Common myeloid progenitor, CD34-positive (primary cell): ENCODE results near the gene GNA14.

ENCODE experiments used
- CTCF ChIA-PET: fragments of 350-600 bp; sonication (Branson Sonifier 250); formaldehyde crosslinking; loops from one replicate; lab custom pipeline; 2021; ENCODE audit warnings: antibody characterized with exemption; lab: Charles Lee
- POLR2A ChIA-PET: fragments of 350-600 bp; sonication (Branson Sonifier 250); formaldehyde crosslinking; loops from one replicate; lab custom pipeline; 2021; ENCODE audit warnings: antibody characterized with exemption; lab: Charles Lee
- DNase-seq, 3 donors: peaks; one replicate each; pipeline versions ENCODE4 v3.0.0 to v3.0.0-alpha.2; 2013
- H3K27ac ChIP-seq, 2 experiments: 1 replicate in 1 of 2; 2 replicates in 1 of 2; pipeline ENCODE4 v1.7.0; 2013; ENCODE audit warnings: inconsistent platforms in 2 of 2, low read length in 2 of 2, mild to moderate bottlenecking in 2 of 2, low read depth in 1 of 2, moderate library complexity in 1 of 2; ENCODE audit not compliant: severe bottlenecking in 2 of 2, insufficient read depth in 1 of 2, poor library complexity in 1 of 2
- H3K27me3 ChIP-seq, 5 experiments: replicated peaks in 2 of 5; 1 replicate in 3 of 5; 2 replicates in 2 of 5; pipeline versions ENCODE4 v1.6.1 to v1.7.0; 2013; ENCODE audit warnings: low read length in 4 of 5, mild to moderate bottlenecking in 2 of 5, moderate library complexity in 2 of 5, inconsistent platforms in 1 of 5; ENCODE audit not compliant: insufficient read depth in 5 of 5, control insufficient read depth in 4 of 5
- H3K36me3 ChIP-seq, 4 experiments: 1 replicate in 2 of 4; 2 replicates in 2 of 4; pipeline versions ENCODE4 v1.6.1 to v1.7.0; 2013; ENCODE audit warnings: low read length in 3 of 4, control low read depth in 1 of 4, mild to moderate bottlenecking in 1 of 4; ENCODE audit not compliant: control insufficient read depth in 4 of 4, insufficient read depth in 4 of 4
- H3K4me1 ChIP-seq, 4 experiments: 1 replicate in 3 of 4; 2 replicates in 1 of 4; pipeline versions ENCODE4 v1.6.1 to v1.7.1; 2013; ENCODE audit warnings: low read length in 3 of 4, mild to moderate bottlenecking in 3 of 4, control low read depth in 1 of 4, inconsistent platforms in 1 of 4, moderate library complexity in 1 of 4; ENCODE audit not compliant: control insufficient read depth in 4 of 4, insufficient read depth in 4 of 4; ENCODE audit errors: control extremely low read depth in 1 of 4
- H3K4me3 ChIP-seq, 7 experiments: 1 replicate in 4 of 7; 2 replicates in 3 of 7; pipeline versions ENCODE4 v1.5.1 to v1.7.0; 2013; ENCODE audit warnings: mild to moderate bottlenecking in 7 of 7, low read length in 6 of 7, moderate library complexity in 6 of 7, inconsistent platforms in 2 of 7, low read depth in 2 of 7, control low read depth in 1 of 7; ENCODE audit not compliant: insufficient read depth in 4 of 7, control insufficient read depth in 1 of 7; ENCODE audit errors: extremely low read depth in 1 of 7
- H3K9me3 ChIP-seq, 5 experiments: 1 replicate in 4 of 5; 2 replicates in 1 of 5; pipeline versions ENCODE4 v1.6.1 to v1.7.1; 2013; ENCODE audit warnings: low read length in 4 of 5, mild to moderate bottlenecking in 2 of 5, inconsistent platforms in 1 of 5, low read depth in 1 of 5, moderate library complexity in 1 of 5; ENCODE audit not compliant: control insufficient read depth in 4 of 5, insufficient read depth in 2 of 5; ENCODE audit errors: control extremely low read depth in 1 of 5
- WGBS: methylation state at CpG from one replicate; pipeline ENCODE4 v1.1.5; 2013; ENCODE audit not compliant: insufficient coverage; 5-methylcytosine and 5-hydroxymethylcytosine counted together

Gene GNA14

DNA sequence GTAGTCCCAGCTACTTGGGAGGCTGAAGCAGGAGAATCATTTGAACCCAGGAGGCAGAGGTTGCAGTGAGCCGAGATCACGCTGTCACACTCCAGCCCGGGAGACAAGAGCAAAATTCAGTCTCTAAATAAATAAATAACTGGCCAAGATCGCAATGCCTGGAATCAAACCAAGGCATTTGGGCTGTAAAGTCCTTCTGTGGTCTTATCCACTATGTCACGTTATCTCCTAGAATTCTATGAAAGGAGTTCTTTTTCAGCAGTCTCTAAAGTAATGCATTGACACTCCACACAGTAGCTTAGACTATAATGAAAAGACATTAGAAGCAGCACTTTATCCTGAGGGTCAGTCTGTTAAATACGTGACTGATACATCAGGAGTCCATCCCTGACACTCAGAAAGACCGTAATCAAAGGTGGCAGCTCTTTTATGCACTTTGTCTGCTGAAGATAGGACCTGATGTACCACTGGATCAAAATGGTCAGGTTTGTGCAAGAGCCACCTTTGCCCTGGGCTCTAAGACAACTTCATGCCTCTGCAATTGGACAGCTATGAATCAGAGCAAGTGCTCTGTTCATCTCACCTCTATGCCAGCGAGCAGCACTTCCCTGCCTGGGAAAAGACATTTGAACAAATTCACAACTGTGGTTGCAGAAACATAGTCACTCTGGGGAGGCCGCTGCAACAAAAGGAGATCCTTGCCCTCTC is 31.7 kb upstream of the GNA14 start:
- POLR2A ChIA-PET, result no interaction called here

DNA sequence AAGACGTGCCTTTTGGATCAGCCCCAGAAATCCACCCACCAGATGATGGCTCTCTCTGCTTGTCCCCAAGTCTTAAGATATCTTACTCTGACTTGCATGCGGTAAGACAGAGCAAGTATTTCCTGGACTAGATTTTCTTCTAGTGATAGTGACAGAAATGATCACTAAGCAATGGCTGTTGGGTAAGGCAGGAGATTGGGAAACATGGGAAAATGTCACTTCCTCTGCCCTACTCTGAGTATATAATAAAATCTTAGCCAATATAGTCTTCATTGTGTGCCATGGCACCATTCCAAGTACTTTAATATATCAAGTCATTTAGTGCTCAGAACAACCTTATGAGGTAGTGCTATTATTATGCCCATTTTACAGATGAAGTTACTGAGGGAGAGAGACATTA is 31.0 kb upstream of the GNA14 start:
- DNase-seq, result peak in 1 of 3 donors; percentile 9
- WGBS, result 90% methylated on average over 1 of the region's 2 CpGs
- no peaks in the 10 kb centered on the region for H3K27me3 ChIP-seq
- no peaks in the 10 kb centered on the region for H3K4me1 ChIP-seq
- H3K4me3 ChIP-seq, result no peak overlapping the region
- H3K9me3 ChIP-seq, result no peaks in the 10 kb centered on the region
- POLR2A ChIA-PET, result no interaction called here
- H3K27ac ChIP-seq, result no peak overlapping the region
- CTCF ChIA-PET, result no interaction called here
- no peaks in the 10 kb centered on the region for H3K36me3 ChIP-seq

More for the DNA sequence above, 31.7 kb upstream of the GNA14 start:
- Histone ChIP-seq H3K4me1 (no peaks in the 10 kb centered on the region), H3K4me3 (no peak overlapping the region), H3K27ac (no peak overlapping the region), H3K9me3 (no peaks in the 10 kb centered on the region), H3K27me3 (no peaks in the 10 kb centered on the region), H3K36me3 (no peaks in the 10 kb centered on the region)
- DNase-seq, result no peak
- over 99% methylated on average over 9 of the region's 9 CpGs for WGBS
- CTCF ChIA-PET, result no interaction called here

DNA sequence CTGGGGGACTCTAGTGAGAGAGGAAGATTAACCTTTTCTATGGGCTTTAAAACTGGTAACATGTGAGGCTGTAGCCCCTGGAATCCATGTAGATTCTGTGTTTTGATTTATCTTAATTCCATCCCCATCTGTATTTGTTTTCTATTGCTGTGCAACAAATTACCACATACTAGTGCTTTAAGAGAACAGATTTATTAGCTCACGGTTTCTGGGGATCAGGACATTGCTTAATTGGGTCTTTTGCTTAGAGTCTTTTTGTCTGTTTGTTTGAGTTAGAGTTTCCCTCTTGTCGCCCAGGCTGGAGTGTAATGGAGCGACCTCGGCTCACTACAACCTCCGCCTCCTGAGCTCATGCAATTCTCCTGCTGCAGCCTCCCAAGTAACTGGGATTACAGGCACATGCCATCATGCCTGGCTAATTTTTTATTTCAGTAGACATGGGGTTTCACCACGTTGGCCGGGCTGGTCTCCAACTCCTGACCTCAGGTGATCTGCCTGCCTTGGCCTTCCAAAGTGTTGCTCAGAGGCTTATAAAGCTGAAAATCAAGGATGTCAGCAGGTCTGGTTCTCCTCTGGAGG is 29.9 kb upstream of the GNA14 start:
- CTCF ChIA-PET, result no interaction called here
- Histone ChIP-seq H3K27me3 (no peaks in the 10 kb centered on the region), H3K9me3 (no peaks in the 10 kb centered on the region), H3K4me3 (no peak overlapping the region), H3K4me1 (no peaks in the 10 kb centered on the region), H3K36me3 (no peaks in the 10 kb centered on the region), H3K27ac (no peak overlapping the region)
- POLR2A ChIA-PET, result no interaction called here
- WGBS, result 96% methylated on average over 6 of the region's 7 CpGs
- no peak for DNase-seq

DNA sequence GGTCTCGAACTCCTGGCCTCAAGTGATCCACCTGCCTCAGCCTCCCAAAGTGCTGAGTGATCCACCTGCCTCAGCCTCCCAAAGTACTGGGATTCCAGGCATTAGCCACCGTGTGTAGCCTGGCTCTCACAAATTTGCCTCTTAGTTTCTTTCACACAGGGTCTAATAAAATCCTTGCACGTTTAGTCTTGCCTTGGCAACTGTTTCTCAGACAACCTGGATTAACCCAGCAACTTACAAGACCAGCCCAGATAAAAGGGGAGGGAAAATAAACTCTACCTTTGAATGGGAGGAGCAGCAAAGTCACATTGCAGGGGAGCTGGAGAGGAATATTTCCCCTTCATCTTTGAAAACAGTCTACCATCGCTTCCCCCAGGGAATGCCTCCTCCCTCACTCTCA is 29.3 kb upstream of the GNA14 start:
- no peak overlapping the region for H3K27ac ChIP-seq
- ChIA-PET POLR2A (no interaction called here), CTCF (no interaction called here)
- no peaks in the 10 kb centered on the region for H3K9me3 ChIP-seq
- H3K4me3 ChIP-seq, result no peak overlapping the region
- DNase-seq, result no peak
- H3K36me3 ChIP-seq, result no peaks in the 10 kb centered on the region
- no peaks in the 10 kb centered on the region for H3K27me3 ChIP-seq
- 97% methylated on average over 4 of the region's 4 CpGs for WGBS
- H3K4me1 ChIP-seq, result no peaks in the 10 kb centered on the region

DNA sequence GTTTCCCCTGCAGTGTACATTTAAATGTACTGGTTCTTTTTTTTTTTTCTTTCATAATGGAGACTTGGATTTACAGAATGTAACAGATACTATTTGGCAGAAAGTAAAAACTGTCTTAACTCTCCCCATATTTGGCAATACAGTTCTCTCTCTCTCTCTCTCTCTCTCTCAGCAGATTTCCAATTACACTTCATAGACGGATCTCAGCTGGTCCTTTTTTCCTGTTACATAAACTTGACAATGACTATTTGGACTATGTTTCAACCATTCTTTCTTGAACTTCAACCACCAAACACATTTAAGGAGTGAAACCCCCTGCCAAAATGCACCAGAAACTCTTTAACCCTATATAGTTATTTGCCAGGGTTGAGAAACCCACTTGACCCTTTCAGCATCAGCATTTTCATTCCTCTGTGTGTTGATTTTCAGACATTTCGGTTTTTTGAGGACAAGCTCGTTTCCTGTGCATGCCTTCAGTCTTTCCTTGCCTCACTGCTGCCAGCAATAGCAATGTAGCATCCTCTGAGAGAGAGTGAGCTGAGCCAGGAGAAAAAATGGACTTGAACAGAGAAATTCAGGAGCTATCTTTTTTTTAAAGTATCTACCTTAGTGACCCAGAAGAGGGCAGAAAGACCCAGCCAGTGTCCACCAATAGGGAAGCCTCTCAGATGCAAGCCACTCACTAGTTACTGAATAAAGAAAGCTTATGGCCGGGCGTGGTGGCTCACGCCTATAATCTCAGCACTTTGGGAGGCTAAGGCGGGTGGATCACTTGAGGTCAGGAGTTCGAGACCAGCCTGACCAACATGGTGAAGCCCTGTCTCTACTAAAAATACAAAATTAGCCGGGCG is 26.0 kb upstream of the GNA14 start:
- Histone ChIP-seq H3K36me3 (no peaks in the 10 kb centered on the region), H3K4me1 (no peaks in the 10 kb centered on the region), H3K27ac (no peak overlapping the region), H3K27me3 (no peaks in the 10 kb centered on the region), H3K4me3 (no peak overlapping the region), H3K9me3 (no peaks in the 10 kb centered on the region)
- 85% methylated on average over 6 of the region's 10 CpGs for WGBS
- peak in 2 of 3 donors; percentile 27 to 31 for DNase-seq
- ChIA-PET POLR2A (no interaction called here), CTCF (interaction anchor here (0.9 to 1.6 kb wide), 2 partner anchors 22 to 74 kb away, joined by 3 to 4 read pairs; no protein-coding TSS in a partner anchor)

DNA sequence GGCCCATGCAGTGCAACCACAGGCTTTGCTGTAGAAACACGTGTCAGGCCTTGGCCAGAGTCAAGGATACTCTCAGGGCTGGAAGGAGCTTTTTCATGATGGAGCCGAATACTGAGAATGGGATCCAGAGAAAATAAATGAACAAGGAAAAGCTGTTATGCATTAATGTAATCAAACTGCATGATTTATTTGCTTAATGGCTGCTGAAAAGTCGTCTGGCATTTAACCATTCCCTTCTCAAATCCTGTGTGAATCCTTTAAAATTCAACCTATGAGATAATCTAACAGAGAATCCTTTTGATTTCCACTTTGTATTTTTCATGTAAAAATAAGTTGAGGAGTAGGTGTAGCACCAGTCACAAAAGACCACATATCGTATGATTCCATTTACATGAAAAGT is 24.1 kb upstream of the GNA14 start:
- Histone ChIP-seq H3K9me3 (no peaks in the 10 kb centered on the region), H3K4me1 (no peaks in the 10 kb centered on the region), H3K4me3 (no peak overlapping the region), H3K27ac (no peak overlapping the region), H3K36me3 (no peaks in the 10 kb centered on the region), H3K27me3 (no peaks in the 10 kb centered on the region)
- WGBS, result 94% methylated on average over 2 of the region's 4 CpGs
- POLR2A ChIA-PET, result no interaction called here
- no peak for DNase-seq
- CTCF ChIA-PET, result no interaction called here

DNA sequence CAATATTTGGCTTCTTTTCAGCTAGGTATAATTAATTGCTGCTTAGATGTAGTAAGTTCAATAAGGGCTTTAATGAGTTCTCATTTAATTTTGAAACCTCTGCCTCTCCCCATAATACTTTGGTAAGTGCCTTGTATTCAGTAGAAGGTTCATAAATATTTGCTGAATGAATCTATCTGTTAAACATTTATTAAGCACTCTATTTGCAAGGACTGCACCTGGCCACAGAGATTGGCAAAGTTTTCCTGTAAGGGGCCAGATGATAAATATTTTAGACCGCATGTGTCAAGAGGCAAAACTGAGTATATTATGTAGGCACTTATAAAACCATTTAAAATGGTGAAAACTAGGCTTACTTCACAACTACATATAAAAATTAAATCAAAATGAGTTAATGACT is 19.0 kb upstream of the GNA14 start:
- POLR2A ChIA-PET, result no interaction called here
- Histone ChIP-seq H3K4me1 (no peaks in the 10 kb centered on the region), H3K36me3 (no peaks in the 10 kb centered on the region), H3K9me3 (no peaks in the 10 kb centered on the region), H3K27me3 (no peaks in the 10 kb centered on the region), H3K27ac (no peak overlapping the region), H3K4me3 (no peak overlapping the region)
- no CpG with 5 or more reads among the region's 1 CpG for whole genome bisulfite sequencing
- CTCF ChIA-PET, result no interaction called here
- DNase-seq, result no peak
